ENCODE results near the gene TSPAN18.

DNA sequence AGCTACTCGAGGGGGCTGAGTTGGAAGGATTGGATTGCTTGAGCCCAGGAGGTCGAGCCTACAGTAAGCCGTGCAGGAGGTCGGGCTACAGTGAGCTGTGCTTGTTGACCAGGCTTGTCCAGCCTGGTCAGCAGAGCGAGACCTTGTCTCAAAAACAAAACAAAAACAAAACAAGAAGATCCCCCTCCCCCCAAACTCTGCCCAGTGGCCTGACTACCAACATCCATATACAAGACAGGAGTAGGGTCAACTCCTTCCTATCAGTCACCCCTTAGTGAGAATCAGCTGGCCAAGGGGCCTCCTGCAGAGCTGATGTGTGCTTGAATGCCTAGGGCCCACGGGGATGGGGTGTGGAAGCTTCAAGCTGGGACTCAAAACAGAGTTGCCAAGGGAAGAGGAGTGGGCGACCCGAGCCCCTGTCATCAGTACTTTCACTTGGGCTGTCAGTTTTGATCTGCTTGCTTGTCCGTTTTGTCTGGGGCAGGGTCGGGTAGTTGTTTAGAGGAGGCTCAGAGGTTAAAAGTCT is 942 bp upstream of the TSPAN18 start:
- TF ChIP-seq CTCF (IDR thresholded peaks at IDR 0.05) (no peak), POLR2A (IDR thresholded peaks at IDR 0.05) (no peak), EP300 (IDR thresholded peaks at IDR 0.05) (no peak)

Measured in ovary (tissue), 3 donors.